SU-DHL-6 (cell line): ENCODE data around the gene SBSN.
A peak's percentile ranks its signal among the peaks of the same experiment; 100 is the strongest.
"Not testable (repeated sequence)": the region's sequence is repeated elsewhere in the genome, so short reads cannot be mapped to it uniquely, and the experiment has no call there.

Experiments used
- H2AFZ ChIP-seq: fragments of 200-600 bp; sonication (generic); 2 replicates; pipeline ENCODE4 v1.6.1; 2014; ENCODE audit warnings: low read depth, mild to moderate bottlenecking, moderate library complexity, mixed read lengths, antibody characterized with exemption, low read length; ENCODE audit not compliant: severe bottlenecking
- H3F3A ChIP-seq: fragments of 200-600 bp; shearing (Covaris generic); 2 replicates; pipeline ENCODE4 v1.6.0; 2016; ENCODE audit warnings: antibody characterized with exemption, mild to moderate bottlenecking; ENCODE audit not compliant: insufficient read depth
- H3K27ac ChIP-seq: fragments of 200-600 bp; sonication (generic); 2 replicates; pipeline ENCODE4 v1.5.1; 2016; ENCODE audit warnings: low read depth, mild to moderate bottlenecking, low read length, moderate library complexity, mixed read lengths
- H3K27me3 ChIP-seq: fragments of 200-600 bp; sonication (generic), shearing (Covaris generic); 2 replicates; pipeline ENCODE4 v1.6.0; 2014; ENCODE audit warnings: mild to moderate bottlenecking, low read length
- H3K36me3 ChIP-seq: fragments of 200-600 bp; sonication (generic); 2 replicates; pipeline ENCODE4 v1.6.1; 2014; ENCODE audit warnings: mild to moderate bottlenecking, low read length, mixed read lengths
- H3K4me2 ChIP-seq: fragments of 300-600, 200-600 bp; shearing (Covaris generic), sonication (generic); 2 replicates; pipeline ENCODE4 v1.6.0; 2014; ENCODE audit warnings: low read length, low read depth, mild to moderate bottlenecking; ENCODE audit not compliant: poor library complexity, severe bottlenecking
- H3K4me3 ChIP-seq: fragments of 200-600 bp; sonication (generic); 2 replicates; pipeline ENCODE4 v1.5.1; 2014; ENCODE audit warnings: antibody characterized with exemption, low read length, mild to moderate bottlenecking, mixed read lengths; ENCODE audit not compliant: insufficient read depth, poor library complexity, severe bottlenecking
- H3K79me2 ChIP-seq: fragments of 200-600 bp; sonication (generic); 2 replicates; pipeline ENCODE4 v1.6.1; 2014; ENCODE audit warnings: mild to moderate bottlenecking, low read length, moderate library complexity; ENCODE audit not compliant: insufficient read depth
- H3K9ac ChIP-seq: fragments of 200-600 bp; sonication (generic); 2 replicates; pipeline ENCODE4 v1.7.0; 2014; ENCODE audit warnings: mild to moderate bottlenecking, low read length
- H3K9me2 ChIP-seq: fragments of 200-600 bp; sonication (generic); replicated peaks from 2 replicates; pipeline ENCODE4 v1.6.1; 2014; ENCODE audit warnings: low read length; ENCODE audit not compliant: insufficient read depth
- H3K9me3 ChIP-seq: fragments of 200-600 bp; sonication (generic); 2 replicates; pipeline ENCODE4 v1.6.1; 2014; ENCODE audit warnings: low read length, mixed read lengths; ENCODE audit not compliant: insufficient read depth
- H4K20me1 ChIP-seq: fragments of 200-600 bp; sonication (generic); 2 replicates; pipeline ENCODE4 v1.6.1; 2014; ENCODE audit warnings: low read depth, mild to moderate bottlenecking, antibody characterized with exemption, low read length, moderate library complexity, mixed read lengths
- CTCF ChIP-seq: fragments of 200-600 bp; sonication (generic); IDR thresholded peaks from one replicate; pipeline ENCODE4 v1.5.1; 2017; ENCODE audit warnings: antibody characterized with exemption, mild to moderate bottlenecking, low read length, moderate library complexity; ENCODE audit not compliant: insufficient read depth, poor library complexity, severe bottlenecking
- EZH2phosphoT487 ChIP-seq: fragments of 200-600 bp; sonication (generic), shearing (Covaris generic); conservative IDR thresholded peaks from 2 replicates; pipeline ENCODE4 v1.6.1; 2018; ENCODE audit warnings: mild to moderate bottlenecking, antibody characterized with exemption, low read length, moderate library complexity, mixed read lengths

SBSN gene

DNA sequence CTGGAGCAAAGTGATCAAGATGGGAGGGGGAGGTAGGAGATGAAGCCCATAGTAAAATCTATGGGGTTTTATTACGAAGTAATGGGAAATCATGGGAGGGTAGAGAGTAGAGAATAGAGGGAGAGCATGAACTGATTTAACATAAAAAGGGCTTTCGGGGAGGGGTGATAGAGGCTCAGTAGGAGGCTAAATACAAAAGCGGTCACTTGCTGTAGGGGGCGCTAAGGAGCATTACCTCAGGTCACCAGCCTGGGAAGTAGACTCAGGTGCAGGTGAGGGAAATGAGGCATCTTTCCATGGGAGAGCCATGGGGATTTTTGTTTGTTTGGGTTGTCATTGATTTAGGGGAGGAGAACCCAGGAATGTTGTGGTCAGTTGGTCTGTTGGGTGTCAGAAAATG, 52.0 kb downstream of the SBSN start:
- H2AFZ ChIP-seq, result no peak overlapping the region
- TF ChIP-seq EZH2phosphoT487 (no peak), CTCF (peak; percentile 40)
- no peaks in the 10 kb centered on the region for H3K79me2 ChIP-seq
- H3K27ac ChIP-seq, result no peak overlapping the region
- no peaks in the 10 kb centered on the region for H3F3A ChIP-seq
- H4K20me1 ChIP-seq, result no peaks in the 10 kb centered on the region
- no peaks in the 10 kb centered on the region for H3K36me3 ChIP-seq
- no peaks in the 10 kb centered on the region for H3K9me2 ChIP-seq
- H3K4me2 ChIP-seq, result no peak overlapping the region
- no peaks in the 10 kb centered on the region for H3K9me3 ChIP-seq
- no peak overlapping the region for H3K9ac ChIP-seq
- H3K27me3 ChIP-seq, result no peaks in the 10 kb centered on the region
- H3K4me3 ChIP-seq, result no peak overlapping the region

- not testable (repeated sequence) for H2AFZ ChIP-seq, H3K9me3 ChIP-seq, H3K27ac ChIP-seq, H3K79me2 ChIP-seq, H3K9ac ChIP-seq, H3K4me2 ChIP-seq, H3F3A ChIP-seq, H3K36me3 ChIP-seq, H3K27me3 ChIP-seq, H3K9me2 ChIP-seq, H3K4me3 ChIP-seq, H4K20me1 ChIP-seq
These were observed 53.5 kb downstream of the SBSN start for GRCh38 chr19:35474594-35474993.

DNA sequence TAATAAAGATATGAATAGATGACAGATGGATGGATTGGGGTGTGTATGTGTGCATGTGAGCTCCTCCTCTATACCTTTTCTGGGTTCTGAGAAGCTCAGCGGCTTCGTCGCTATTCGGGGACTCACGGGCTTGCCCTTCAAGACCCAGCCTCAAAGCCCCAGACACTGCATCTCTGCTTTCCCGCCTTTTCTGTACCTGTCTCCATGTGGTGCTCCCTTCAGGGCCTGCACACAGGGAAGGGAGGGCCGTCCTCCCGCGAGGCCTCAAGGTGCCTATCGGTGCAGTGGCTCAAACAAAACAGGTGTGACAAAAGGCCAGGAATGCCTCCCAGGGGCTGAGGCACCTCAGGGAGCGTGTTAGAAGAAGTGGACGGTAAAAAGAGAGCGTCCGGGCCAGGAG, 54.0 kb downstream of the SBSN start:
- no peak for TF ChIP-seq CTCF
- TF ChIP-seq EZH2phosphoT487, result no peak
- no peaks in the 10 kb centered on the region for H4K20me1 ChIP-seq
- H3K36me3 ChIP-seq, result no peaks in the 10 kb centered on the region
- H2AFZ ChIP-seq, result no peak overlapping the region
- H3F3A ChIP-seq, result no peaks in the 10 kb centered on the region
- H3K9me3 ChIP-seq, result no peaks in the 10 kb centered on the region
- no peaks in the 10 kb centered on the region for H3K79me2 ChIP-seq
- H3K4me2 ChIP-seq, result no peak overlapping the region
- no peak overlapping the region for H3K4me3 ChIP-seq
- H3K9me2 ChIP-seq, result no peaks in the 10 kb centered on the region
- H3K27me3 ChIP-seq, result no peaks in the 10 kb centered on the region
- H3K27ac ChIP-seq, result no peak overlapping the region
- H3K9ac ChIP-seq, result no peak overlapping the region
